HepG2 (cell line): ENCODE results near the gene TPI1. TPM values are rescaled to one million over a fixed set of nuclear protein-coding genes. Genes with fewer than 3 reads are reported as not detected.

ENCODE experiments used
- BRF2 ChIP-seq: sonication (generic); formaldehyde crosslinking; IDR thresholded peaks from 2 replicates; pipeline ENCODE4 v1.8.1; 2022; ENCODE audit warnings: mild to moderate bottlenecking, missing genetic modification reagents
- ISX ChIP-seq: sonication (generic); formaldehyde crosslinking; conservative IDR thresholded peaks from 2 replicates; pipeline ENCODE4 v1.5.0; 2020; ENCODE audit warnings: missing genetic modification reagents
- KLF9 ChIP-seq: IDR thresholded peaks from 2 replicates; pipeline ENCODE4 v1.6.1; 2016; ENCODE audit warnings: low read depth
- KMT2B ChIP-seq: IDR thresholded peaks from 2 replicates; pipeline ENCODE4 v1.6.1; 2016; ENCODE audit warnings: missing genetic modification reagents, missing compliant biosample characterization
- PHF8 ChIP-seq: sonication (generic); formaldehyde crosslinking; IDR thresholded peaks from 2 replicates; pipeline ENCODE4 v1.5.0; 2020; ENCODE audit warnings: missing genetic modification reagents
- PITX1 ChIP-seq: sonication (generic); formaldehyde crosslinking; IDR thresholded peaks from 2 replicates; pipeline ENCODE4 v1.5.1; 2020; ENCODE audit warnings: mild to moderate bottlenecking, missing genetic modification reagents
- RBFOX2 ChIP-seq: fragments of 200-400 bp; formaldehyde crosslinking; IDR thresholded peaks from 2 replicates; pipeline ENCODE4 v1.6.1; 2017; ENCODE audit warnings: low read depth, mild to moderate bottlenecking, low read length
- SNAPC2 ChIP-seq: sonication (generic); formaldehyde crosslinking; IDR thresholded peaks from 2 replicates; pipeline ENCODE4 v1.8.1; 2022; ENCODE audit warnings: mild to moderate bottlenecking, missing genetic modification reagents
- SRSF1 ChIP-seq: fragments of 200-400 bp; formaldehyde crosslinking; optimal IDR thresholded peaks from 2 replicates; pipeline ENCODE3; 2017; ENCODE audit warnings: mild to moderate bottlenecking, low read depth, low read length, moderate library complexity
- THAP11 ChIP-seq: IDR thresholded peaks from 2 replicates; pipeline ENCODE4 v1.6.1; 2016; ENCODE audit warnings: missing biosample characterization, missing genetic modification reagents
- ZBTB33 ChIP-seq: sonication (generic); formaldehyde crosslinking; IDR thresholded peaks from 2 replicates; pipeline ENCODE4 v1.4.0; 2020; ENCODE audit warnings: missing genetic modification reagents
- ZFP1 ChIP-seq: IDR thresholded peaks from 2 replicates; pipeline ENCODE4 v1.6.1; 2016
- ZNF484 ChIP-seq: sonication (generic); formaldehyde crosslinking; IDR thresholded peaks from 2 replicates; pipeline ENCODE4 v1.5.1; 2020; ENCODE audit warnings: mild to moderate bottlenecking, low read depth, missing genetic modification reagents, borderline replicate concordance
- ZNF512B ChIP-seq: sonication (generic); formaldehyde crosslinking; IDR thresholded peaks from 2 replicates; pipeline ENCODE4 v1.5.1; 2020; ENCODE audit warnings: missing genetic modification reagents, mild to moderate bottlenecking, borderline replicate concordance
- polyA plus RNA-seq, 8 experiments: library from polyadenylated mRNA; depleted of rRNA in 3 of 8; stranded (reverse) in 7 of 8; unstranded in 1 of 8; fragments of >200 nt; fragmentation: Illumina TruSeq in 4 of 8; extraction: Trizol in 4 of 8; gene quantifications; 2 replicates each; pipeline versions ENCODE4 v1.2.1 to v1.2.3, GENCODE V29; 2011 to 2016; ENCODE audit warnings: low read depth in 4 of 8, missing spikeins in 1 of 8, mixed read lengths in 1 of 8; ENCODE audit not compliant: insufficient read depth in 1 of 8
- total RNA-seq, 5 experiments: library from RNA; depleted of rRNA; stranded (reverse); fragments of >200 nt; fragmentation: Illumina TruSeq; extraction: Trizol; gene quantifications; 2 replicates each; pipeline ENCODE4 v1.2.3, GENCODE V29; 2016; ENCODE audit warnings: low read depth in 1 of 5

Gene TPI1
- total and polyA plus RNA-seq, 2 of the 13 experiments (the other 11 are each of a cell fraction or from before 2014, with no cell fraction given), result 945 to 2,535 TPM

DNA sequence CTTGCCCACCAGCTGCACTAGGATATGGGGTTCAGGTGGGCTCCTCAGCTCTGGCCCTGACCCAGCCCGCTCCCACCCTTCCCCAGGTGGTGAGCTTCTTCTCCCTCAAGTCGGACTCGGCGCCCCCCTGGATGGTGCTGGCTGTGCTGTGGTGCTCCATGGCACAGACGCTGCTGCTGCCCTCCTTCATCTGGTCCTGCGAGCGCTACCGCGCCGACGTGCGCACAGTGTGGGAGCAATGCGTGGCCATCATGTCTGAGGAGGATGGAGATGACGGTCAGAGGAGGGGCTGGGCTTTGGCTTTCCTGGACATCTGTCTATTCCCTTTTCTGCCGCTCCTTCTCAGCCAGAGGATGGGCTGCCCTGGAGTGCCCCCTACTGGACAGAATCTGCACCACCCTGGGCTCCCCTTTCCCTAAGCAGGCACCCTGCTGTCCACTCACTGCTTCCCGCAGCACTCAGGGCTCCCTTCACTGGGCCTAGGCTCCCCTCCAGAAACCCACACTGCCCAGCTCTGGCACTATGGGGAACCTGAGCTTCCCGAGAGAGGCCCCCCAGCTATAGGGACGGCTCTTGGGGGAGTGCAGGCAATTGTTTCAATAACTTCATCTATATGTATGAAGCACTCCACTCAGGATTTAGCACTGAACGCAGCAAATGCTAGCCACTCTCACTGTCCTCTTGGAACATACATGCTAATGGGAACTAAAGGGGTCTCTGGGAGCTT is 41.8 kb upstream of the TPI1 start (continued):
- TF ChIP-seq RBFOX2 (peak; percentile 51; the same call in 1 of the 2 replicates), ISX (CRISPR knock-in tag) (no peak), ZFP1 (CRISPR knock-in tag) (no peak), SNAPC2 (CRISPR knock-in tag) (no peak), THAP11 (CRISPR knock-in tag) (no peak), BRF2 (no peak), KMT2B (no peak), ZBTB33 (CRISPR knock-in tag) (no peak), KLF9 (CRISPR knock-in tag) (no peak), PHF8 (no peak), SRSF1 (no peak), ZNF512B (peak; percentile 41; the same call in 1 of the 2 replicates), PITX1 (CRISPR knock-in tag) (no peak), ZNF484 (CRISPR knock-in tag) (no peak)
